Measurements from ENCODE around the gene TEX50. TPM values are rescaled to one million over a fixed set of nuclear protein-coding genes. Genes with fewer than 3 reads are reported as not detected.

TEX50 gene
- total RNA-seq, 1 experiment from 2014 or later: not detected

- H4K8ac ChIP-seq (replicated peaks; ENCODE audit: insufficient read length, low read depth, low read length): no peak overlapping the region
- no peak overlapping the region for H2BK15ac ChIP-seq (ENCODE audit: low read depth, low read length)
- WGBS (ENCODE audit: extremely low coverage, insufficient read length, low lambda C conversion rate): no CpG with 5 or more reads among the region's 2 CpGs
- no peak overlapping the region for H3K9ac ChIP-seq (ENCODE audit: extremely low read depth, insufficient read length, low read length)
- H3K4me2 ChIP-seq (ENCODE audit: insufficient read depth, insufficient read length, low read length): no peak overlapping the region
- H4K20me1 ChIP-seq (ENCODE audit: control insufficient read depth, insufficient read depth, insufficient read length): no peaks in the 10 kb centered on the region
- peaks cover 16 to 17% of the 10 kb centered on the region in 2 experiments for H3K9me3 Mint-ChIP-seq
- DNase-seq: no peak
- H4K91ac ChIP-seq (ENCODE audit: insufficient read length, low read depth, low read length): no peak overlapping the region
- no peak overlapping the region for H3K27ac Mint-ChIP-seq
- H3K4me1 Mint-ChIP-seq: 0 out of 4 replicates have a peak, but pooled peaks cover 0 to 2% of the 10 kb centered on the region in 2 experiments
- no peak overlapping the region for H3K14ac ChIP-seq (ENCODE audit: insufficient read depth, low read length)
- no peaks in the 10 kb centered on the region for H3K27me3 Mint-ChIP-seq (ENCODE audit: low read depth)
- no peak overlapping the region for H3K56ac ChIP-seq (ENCODE audit: insufficient read length, low read depth, low read length)
- no peak overlapping the region for H3K4me3 Mint-ChIP-seq
- TF ChIP-seq CTCF (conservative IDR thresholded peaks at IDR 0.05): no peak
- no peaks in the 10 kb centered on the region for H3K27me3 ChIP-seq (ENCODE audit: insufficient read depth, low read length)
- no peaks in the 10 kb centered on the region for H3K4me1 ChIP-seq (ENCODE audit: insufficient read depth, low read length)
- H3K27ac ChIP-seq (ENCODE audit: insufficient read length, low read depth, low read length): no peak overlapping the region
- H2BK20ac ChIP-seq (ENCODE audit: low read depth, low read length, poor library complexity, severe bottlenecking): no peak overlapping the region
- no peak overlapping the region for H4K5ac ChIP-seq (ENCODE audit: insufficient read length, low read depth, low read length)
- no peak overlapping the region for H2BK12ac ChIP-seq (ENCODE audit: insufficient read length, low read depth, low read length)
- peaks cover 9 to 21% (median 14%) of the 10 kb centered on the region in 3 experiments for H3K36me3 Mint-ChIP-seq (ENCODE audit: insufficient read depth in 1 of 3, low read depth in 3 of 3)
- H2BK120ac ChIP-seq (ENCODE audit: low read depth, low read length, poor library complexity, severe bottlenecking): no peak overlapping the region
- H3K79me1 ChIP-seq (ENCODE audit: insufficient read depth, low read depth, low read length, poor library complexity, severe bottlenecking): no peaks in the 10 kb centered on the region
- no peak overlapping the region for H3T11ph ChIP-seq (ENCODE audit: low read length)
- no peak overlapping the region for H3K18ac ChIP-seq (ENCODE audit: insufficient read length, low read depth, low read length)
- H3K23me2 ChIP-seq (ENCODE audit: insufficient read length, low read depth, low read length, poor library complexity, severe bottlenecking): no peaks in the 10 kb centered on the region
- no peak overlapping the region for H2AFZ ChIP-seq (ENCODE audit: low read length)
- H3K4ac ChIP-seq (ENCODE audit: low read depth, low read length): no peak overlapping the region
- no peak overlapping the region for H2AK5ac ChIP-seq (ENCODE audit: insufficient read length, low read length)
- H3K79me2 ChIP-seq (ENCODE audit: insufficient read depth, low read length): no peaks in the 10 kb centered on the region
- H3K23ac ChIP-seq (ENCODE audit: insufficient read length, low read depth, low read length): no peak overlapping the region
- H2BK5ac ChIP-seq (ENCODE audit: insufficient read length, low read length): no peak overlapping the region
- H3K9me3 ChIP-seq (ENCODE audit: control insufficient read depth, low read depth, low read length): peaks cover 6% of the 10 kb centered on the region
These were observed 25.2 kb downstream of the TEX50 start for GRCh38 chr1:173660306-173660705.
